ENCODE data around the gene TGFB1.

GRCh38 chr19:41399525-41399924 is 45.8 kb upstream of the TGFB1 start:
- no peak for TF ChIP-seq CTCF (IDR thresholded peaks at IDR 0.05)
- no peak for TF ChIP-seq POLR2A (IDR thresholded peaks at IDR 0.05)
